GM12892 (cell line): Measurements from ENCODE around the gene RBM6.

Experiments used
- POLR2A ChIP-seq: IDR thresholded peaks from 2 replicates; pipeline ENCODE4 v1.6.1; 2011; ENCODE audit warnings: low read depth, low read length, control low read depth
- POLR2AphosphoS5 ChIP-seq: IDR thresholded peaks from 2 replicates; pipeline ENCODE4 v1.6.1; 2011; ENCODE audit warnings: low read depth, low read length, control low read depth

DNA sequence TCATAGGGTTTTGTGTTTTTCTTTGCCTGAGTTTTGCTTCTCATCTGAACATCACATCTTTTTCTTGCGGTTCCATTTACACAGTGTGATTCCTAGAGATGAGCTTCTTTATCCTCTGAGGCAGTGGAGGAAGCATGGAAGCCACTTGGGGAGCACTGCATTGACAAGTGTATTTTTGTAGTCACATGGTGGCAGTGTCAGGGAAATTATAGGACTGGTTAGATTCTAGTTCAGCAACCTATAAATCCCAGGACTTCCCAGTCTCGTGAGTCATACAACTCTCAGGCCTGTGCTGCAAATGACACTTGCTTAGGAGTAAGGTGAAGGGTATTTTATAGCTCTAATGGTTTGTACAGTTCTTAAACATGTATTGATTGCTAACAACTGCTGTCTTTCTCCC, 58.4 kb downstream of the RBM6 start:
- TF ChIP-seq POLR2A (no peak), POLR2AphosphoS5 (no peak)
